ENCODE data around the gene PDCD11.

DNA sequence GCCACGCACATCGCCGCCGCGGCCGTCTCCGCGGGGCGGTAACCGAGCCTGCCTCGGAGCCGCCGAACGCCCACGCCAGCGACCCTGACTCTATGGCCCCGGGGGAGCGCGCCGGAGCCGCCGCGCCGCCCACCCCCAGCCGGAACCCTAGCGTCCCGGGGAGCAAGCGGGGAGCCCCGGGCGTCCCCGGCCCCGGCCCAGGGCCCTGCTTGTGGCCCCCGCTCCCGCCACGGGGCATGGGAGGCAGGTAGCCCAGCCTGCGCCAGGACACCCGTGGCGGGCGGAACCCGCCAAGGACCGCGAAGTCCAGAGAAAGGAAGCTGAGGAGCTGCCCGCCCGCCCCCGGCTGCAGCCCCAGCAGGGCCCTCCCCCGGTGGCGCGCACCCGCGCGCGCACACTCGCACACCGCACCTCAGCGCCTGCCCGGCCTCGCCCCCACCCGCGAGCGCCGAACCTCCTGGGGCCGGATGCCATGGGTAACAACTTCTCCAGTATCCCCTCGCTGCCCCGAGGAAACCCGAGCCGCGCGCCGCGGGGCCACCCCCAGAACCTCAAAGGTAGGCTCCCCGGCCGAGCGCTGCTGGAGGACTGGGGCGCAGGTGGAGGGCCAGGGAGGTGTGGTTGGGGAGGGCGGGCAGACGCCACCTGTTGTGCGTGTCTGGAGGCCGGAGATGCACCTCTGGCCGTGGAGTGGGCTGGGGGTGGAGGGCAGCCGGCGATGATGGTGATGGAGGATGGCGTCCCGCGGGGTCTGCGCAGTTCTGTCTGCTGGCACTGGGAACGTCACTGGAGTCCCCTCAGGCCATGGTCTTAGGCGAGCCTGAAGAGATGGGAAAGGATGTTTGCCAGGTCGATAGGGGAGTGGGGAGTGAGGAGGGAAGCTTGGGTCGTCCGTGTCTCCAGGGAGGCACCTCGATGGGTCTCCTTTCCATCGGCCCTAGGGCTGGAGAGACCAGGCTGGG is 97.8 kb downstream of the PDCD11 start:
- TF ChIP-seq, protein P1, sequence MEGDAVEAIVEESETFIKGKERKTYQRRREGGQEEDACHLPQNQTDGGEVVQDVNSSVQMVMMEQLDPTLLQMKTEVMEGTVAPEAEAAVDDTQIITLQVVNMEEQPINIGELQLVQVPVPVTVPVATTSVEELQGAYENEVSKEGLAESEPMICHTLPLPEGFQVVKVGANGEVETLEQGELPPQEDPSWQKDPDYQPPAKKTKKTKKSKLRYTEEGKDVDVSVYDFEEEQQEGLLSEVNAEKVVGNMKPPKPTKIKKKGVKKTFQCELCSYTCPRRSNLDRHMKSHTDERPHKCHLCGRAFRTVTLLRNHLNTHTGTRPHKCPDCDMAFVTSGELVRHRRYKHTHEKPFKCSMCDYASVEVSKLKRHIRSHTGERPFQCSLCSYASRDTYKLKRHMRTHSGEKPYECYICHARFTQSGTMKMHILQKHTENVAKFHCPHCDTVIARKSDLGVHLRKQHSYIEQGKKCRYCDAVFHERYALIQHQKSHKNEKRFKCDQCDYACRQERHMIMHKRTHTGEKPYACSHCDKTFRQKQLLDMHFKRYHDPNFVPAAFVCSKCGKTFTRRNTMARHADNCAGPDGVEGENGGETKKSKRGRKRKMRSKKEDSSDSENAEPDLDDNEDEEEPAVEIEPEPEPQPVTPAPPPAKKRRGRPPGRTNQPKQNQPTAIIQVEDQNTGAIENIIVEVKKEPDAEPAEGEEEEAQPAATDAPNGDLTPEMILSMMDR (IDR thresholded peaks at IDR 0.05; ENCODE audit: low read length), result no peak
- no peak for TF ChIP-seq EZH2phosphoT487 (IDR thresholded peaks at IDR 0.05; ENCODE audit: low read length)
- no peak for TF ChIP-seq EZH2 (optimal IDR thresholded peaks at IDR 0.05; ENCODE audit: low read depth, low read length)
